Fibroblast of skin of right biceps (primary cell): ENCODE measurements around the gene PDCD6IP.

Source experiments
- DNase-seq: peaks from one replicate; pipeline ENCODE4 v3.0.0-alpha.2; 2013

The PDCD6IP gene

DNA sequence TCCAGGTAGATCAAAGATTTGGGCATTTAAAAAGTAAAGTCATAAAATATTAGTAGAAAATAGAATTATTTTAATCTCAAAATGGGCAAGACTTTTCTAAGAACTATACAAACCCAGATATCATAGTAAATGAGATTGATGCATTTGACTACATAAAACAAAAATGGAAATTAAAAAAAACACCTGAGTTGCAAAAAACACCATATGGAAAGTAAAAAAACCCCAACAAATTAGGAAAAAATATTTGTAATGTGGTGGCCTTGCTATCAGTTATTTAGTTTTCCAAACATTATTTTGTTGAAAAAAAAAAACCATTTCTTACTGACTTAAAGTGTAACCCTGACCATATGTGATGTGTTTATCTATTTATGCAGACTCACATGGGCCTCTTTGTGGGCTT lies 97.2 kb downstream of the PDCD6IP start:
- DNase-seq: no peak

DNA sequence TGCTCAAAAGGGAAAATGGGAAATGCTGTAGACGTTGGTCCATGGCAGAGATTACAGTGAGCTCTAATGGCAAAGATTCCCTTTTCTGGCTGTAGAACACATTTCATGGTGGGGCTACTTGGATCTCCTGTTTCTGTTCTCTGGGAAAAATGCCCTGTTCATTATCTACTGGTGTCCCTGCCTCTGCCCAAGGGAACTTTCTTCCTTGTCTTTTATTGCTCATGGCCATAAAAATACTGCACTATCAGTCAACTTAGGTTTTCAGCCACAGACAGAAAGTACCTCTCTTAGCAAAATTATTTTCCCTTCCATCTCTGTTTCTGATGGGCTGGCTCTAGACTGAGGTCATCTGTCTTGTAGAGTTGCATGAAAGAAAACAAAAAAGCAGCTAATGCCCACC lies 98.9 kb downstream of the PDCD6IP start:
- DNase-seq: no peak

DNA sequence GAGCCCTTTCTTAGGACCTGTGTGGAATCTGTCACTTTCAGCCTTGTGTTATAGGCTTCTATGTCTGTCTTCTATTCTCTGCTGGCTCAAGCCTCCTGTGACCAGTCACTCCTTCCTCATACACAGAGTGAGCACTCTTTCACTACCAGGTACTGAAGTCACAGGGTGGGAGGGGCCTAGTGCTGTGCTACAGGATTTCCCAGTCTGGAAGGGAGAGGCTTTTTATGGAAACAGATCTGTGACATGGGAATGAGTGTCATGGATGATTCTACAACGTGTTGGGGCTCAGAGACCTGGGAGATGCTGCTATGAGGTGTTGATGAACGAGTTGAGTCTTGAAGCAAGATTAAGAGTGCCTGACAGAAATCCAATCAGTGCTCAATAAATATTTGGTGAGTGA lies 100.5 kb downstream of the PDCD6IP start:
- no peak for DNase-seq

DNA sequence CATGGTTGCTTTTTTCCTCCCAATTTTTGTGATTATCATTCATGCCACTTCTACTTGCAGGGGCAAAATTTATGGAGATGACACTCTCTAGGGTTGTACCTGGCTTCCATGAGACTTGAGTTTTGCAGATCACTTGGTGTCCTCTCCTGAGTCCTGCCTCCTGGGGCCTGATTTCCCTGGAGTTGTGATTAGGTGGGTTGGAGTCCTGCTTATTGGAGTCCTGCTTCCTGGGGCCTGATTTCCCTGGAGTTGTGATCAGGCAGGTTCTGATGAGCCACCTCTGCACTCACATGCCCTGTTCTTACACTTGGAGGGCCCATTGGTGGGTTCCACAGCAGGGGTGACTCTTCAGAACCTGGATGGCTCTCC lies 102.0 kb downstream of the PDCD6IP start:
- DNase-seq: no peak

DNA sequence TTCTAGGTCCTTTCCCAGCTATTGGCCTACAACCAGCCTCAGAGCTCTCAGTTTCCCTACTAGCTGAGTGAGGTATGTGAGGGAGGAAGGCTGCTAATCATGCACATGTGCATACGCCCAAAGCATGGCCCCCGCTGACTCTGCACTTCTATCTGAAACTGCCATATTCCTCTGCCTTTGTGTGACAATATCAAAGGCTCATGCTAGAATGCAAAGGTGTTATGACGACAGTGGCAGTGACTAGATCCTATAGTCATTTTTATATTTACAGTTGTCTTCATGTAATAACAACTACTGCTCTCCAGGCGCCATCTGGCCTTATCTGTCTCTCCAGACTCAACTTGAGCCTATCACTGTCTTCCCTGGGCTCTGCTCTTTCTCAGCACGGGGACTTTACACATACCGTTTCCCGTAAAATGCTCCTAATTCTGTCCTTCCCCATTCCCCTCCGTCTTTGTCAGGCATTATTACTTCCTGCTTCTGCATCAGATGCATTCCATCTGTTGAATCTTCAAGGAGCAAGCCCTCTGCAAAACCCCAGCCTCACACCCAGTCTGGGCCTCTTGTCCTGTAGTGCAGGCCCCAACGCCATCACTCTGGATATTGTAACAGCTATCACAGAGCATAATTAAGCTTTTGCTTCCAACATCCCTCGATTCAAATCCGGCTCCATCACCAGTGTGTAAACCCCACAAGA lies 102.5 kb downstream of the PDCD6IP start:
- DNase-seq: peak; percentile 53

DNA sequence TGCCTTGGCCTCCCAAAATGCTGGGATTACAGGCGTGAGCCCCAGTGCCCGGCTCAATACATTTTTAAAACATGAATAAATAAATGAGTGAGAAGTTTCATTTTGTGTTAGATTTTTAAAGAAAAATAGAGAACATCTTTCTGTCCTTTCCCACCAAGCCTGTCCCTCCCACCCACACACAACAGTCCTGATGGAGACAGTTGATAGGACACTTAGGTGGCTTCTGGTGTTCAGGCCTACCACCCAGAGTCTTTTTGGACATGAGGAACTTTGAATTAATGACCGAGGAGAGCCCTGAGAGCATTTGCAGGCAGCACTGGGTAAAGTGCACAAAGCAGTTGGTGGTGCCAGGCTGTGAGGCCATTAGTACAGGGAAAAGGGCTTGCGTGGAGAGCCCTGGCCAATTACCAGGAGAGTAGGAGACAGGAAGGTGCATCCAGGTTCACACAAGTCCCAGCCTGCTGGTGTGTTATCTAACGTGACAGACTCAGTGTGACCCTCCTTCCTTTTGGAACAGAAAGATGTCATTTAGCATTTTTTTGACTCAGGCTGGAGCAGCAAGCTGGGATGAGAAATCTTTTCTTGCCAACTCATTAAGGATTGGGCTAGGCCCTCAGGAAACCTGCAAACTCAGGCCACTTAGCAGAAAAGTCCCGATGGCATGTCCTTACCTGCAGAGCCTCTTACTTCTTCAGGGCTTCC lies 103.6 kb downstream of the PDCD6IP start:
- no peak for DNase-seq

DNA sequence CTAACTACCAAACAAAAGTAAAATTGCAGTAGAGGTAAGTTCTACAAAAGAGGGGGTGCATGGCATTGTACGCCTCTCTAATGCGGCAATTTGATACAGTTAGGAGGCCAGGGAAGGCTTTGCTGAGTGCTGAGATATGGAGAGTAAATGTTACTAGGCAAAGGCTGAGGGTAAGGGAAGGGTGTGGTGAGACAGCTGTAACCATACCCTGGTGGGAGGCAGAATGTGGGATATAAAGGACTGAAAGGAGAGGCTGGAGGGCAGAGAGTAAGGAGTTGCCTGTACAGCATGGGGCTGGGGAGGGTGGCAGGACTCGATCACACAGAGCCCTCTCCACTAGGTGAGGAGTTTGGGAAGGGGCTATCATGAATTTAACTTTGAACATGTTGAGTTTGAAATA lies 106.3 kb downstream of the PDCD6IP start:
- no peak for DNase-seq

DNA sequence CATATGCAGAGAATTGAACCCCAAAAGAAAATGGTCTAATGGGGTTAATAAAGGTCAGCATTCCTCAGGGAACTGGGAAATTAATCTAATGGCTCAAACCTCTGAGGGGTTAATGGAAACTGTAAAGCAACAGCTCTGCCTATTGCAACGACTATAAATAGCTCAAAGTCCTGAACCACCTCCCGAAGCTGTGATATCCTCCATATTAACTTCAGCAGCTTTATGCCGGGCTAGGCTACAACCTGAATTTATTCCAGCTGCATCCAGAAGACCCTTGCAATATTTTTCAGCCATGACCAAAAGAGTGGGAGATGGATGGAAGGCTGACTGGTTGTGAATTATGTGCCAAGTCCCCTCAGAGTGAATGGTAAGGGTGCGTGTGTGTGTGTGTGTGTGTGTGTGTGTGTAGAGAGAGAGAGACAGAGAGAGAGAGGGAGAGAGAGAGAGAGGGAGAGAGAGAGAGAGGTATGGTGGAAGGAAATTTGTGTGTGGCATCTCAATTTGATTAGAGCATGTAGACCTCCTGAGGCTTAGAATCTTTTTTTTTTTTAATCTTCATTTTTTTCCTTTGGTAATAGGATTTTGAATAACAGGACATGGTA lies 109.9 kb downstream of the PDCD6IP start:
- DNase-seq: no peak

DNA sequence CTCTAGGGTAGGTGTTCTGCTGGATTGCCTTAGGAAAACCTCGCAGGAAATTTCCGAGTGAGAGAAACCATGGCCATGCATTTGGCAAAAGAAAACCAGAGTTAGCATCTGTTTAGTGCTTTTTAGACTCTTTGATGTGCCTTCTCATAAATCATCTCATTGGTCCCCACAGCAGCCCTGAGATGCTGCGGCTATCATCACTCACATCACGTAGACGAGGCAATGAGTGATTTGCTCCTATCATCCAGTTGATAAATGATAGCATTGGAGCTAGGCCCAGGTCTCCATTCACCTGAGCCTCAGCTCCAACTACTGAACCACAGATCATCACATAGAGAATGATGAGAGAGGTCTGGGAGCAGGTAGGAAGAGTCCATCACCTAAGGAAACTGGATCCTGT lies 111.1 kb downstream of the PDCD6IP start:
- no peak for DNase-seq

DNA sequence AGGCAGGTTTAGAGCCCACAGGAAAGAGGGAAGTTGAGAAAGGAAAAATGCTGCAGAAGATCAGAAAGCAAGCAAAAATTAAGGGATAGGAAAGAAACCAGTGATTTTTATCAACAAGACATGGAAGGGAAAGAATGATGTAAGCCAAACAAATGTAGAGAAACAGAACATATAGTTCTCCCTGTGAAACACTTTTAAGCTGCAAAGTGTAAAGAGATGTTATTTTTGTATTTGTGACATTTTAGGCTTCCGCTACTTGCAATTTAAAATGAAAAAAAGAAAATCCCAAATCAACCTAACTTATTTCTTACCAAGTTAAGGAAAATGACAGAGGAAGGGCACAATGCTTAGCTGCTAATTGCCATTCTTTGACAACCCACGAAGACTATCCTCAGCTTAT lies 111.6 kb downstream of the PDCD6IP start:
- no peak for DNase-seq

DNA sequence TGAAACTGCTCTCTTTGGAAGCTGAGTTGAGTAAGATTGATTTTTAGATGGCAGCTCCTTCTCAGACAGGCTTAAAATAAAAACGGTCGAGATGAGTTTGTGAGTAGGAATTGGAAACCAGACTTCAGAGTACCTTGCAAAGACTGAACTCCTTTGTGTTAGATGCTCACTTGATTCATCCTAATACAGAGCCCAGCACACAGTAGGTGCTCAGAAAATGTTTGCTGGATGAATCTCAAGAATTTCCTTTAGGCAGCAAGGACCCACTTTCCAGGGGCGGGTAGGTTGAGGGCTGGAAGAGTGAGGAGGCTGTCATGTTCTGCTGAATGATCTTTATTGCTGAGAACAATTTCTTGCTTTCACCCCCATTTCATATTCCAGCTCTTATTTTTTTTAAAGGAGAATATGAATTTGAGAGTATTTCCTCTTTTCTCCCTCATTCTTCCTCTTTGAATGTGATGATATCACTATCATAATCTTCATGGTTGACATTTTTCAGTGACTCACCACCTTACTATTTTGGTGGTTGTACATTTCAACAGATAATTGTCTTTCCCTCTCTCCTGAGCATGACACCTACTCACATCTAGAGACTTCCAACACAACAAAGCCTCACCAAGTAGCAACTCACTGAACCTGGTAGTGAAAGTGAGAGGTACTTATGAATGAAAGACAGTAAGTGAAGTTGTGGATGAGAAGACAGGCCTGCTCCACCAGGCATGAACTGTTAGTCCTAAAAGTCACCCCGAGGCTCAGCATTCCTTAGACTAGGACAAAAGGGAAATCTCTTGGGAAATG lies 113.3 kb downstream of the PDCD6IP start:
- DNase-seq: peak; percentile 88

DNA sequence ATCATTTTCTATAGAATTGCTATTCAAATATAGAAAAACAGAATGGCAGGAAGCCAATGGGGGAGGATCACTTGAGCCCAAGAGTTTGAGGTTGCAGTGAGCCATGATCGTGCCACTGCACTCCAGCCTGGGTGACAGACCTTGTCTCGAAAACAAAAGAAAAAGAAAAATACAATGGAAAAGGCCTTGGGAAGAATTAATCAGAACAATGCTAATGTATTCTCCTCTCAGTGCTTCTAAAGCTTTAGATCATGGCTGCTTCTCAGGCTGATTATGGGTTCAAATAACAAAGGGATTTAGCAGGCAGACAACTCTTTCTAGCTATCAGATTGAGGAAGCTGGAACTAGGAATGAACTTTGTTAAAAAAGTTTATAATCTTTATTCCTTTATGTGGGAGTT lies 115.8 kb downstream of the PDCD6IP start:
- DNase-seq: no peak

DNA sequence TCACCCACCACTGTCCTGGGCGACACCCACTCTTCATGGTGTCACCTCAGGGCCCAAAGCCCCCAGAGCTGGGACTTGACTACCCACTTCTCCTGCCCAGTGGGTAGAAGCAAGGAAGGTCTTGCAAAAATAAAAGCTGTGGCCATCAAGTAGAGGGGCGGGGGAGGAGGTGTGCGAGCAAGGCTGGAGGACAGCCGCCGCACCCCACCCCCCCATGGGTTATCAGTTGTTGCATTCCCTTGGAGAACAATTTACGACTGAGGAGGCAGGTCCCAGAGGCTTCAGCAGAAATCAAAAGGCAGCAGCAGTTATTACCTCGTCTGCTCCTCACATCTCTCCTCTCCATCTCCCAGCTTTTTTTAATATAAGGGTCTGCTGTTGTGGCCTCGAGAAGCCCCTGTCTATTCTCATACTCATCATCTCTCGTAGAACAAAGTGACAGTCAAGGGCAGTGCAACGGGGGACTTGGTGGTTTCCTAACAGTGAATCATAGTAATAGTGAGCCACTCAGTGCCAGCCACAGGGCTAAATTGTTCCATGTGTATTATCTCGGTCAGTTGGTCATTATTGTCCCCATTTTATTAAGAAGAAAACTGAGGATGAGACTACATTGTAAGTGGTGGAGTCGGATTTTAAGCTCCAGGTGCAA lies 116.4 kb downstream of the PDCD6IP start:
- DNase-seq: no peak

DNA sequence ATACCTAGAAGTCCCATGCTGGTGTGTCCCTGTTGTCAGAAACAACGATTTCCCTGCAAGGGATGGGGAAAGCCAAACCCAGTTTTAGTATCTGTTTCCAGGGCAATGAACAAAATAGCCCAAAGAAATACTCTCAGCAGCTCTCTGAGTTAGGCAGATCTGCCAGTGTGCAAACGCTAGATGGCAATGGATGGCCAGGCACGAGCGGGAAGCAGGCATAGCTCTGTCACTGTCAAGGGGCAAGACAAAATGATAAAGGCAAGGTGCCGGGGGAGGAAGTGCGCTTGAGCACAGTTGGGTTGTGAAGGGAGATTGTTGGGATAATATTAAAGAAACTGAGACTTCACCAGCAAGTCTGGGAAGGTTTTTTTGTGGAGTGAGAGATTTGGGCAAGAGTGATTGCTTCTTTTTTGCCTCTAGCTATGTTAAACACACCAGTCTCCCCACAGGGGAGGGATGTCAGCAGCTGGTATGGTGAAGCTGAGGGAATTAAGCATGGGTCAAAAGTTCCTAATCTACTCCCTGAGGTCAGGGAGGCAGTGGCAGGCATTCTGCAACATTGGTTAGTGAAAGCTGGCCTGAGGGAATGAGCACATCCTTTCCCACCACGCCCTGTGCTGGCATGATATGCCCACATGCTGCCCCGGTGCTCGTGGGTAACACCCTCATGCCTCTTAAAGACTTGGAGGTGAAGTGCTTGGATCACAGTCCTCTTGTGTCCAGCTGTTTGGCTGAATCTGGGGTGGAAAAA lies 117.5 kb downstream of the PDCD6IP start:
- DNase-seq: peak; percentile 44

DNA sequence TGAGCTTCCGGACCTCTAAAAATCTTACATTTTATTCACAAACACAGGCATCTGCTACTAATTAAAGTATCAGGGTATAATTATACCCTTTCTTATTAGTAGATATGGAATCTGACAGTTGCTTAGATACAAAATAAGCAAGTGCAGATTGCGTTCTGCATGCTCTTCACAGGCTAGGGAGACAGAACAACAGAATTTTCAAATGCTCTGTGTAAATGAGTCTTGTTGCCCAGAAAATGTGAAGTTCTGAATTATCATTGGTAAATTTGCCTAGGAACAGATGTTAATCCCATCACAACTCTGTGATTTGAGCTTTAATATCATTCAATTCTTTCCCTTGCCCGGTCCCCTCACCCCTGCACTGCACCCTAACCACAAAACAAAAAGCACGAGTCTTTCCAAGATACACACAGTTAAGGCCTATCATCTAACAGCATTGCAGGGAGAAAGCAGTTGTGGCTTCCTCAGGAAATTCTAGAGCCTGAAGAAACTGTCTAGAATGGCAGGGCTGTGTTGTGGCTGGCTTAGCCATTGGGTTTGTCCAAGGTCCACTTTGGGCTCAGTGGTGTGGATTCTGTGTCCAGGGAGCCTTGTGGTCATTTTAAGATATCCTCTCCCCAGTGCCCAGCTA lies 119.8 kb downstream of the PDCD6IP start:
- DNase-seq: peak; percentile 27
